HG02759 (cell line): ENCODE data around the gene PCAT7.

Experiments
- ATAC-seq: cut with Tn5 transposase; IDR thresholded peaks from one replicate; pipeline ENCODE4 v1.9.1; 2021; ENCODE audit warnings: mild to moderate bottlenecking, moderate library complexity; ENCODE audit not compliant: unreplicated experiment

The PCAT7 gene

DNA sequence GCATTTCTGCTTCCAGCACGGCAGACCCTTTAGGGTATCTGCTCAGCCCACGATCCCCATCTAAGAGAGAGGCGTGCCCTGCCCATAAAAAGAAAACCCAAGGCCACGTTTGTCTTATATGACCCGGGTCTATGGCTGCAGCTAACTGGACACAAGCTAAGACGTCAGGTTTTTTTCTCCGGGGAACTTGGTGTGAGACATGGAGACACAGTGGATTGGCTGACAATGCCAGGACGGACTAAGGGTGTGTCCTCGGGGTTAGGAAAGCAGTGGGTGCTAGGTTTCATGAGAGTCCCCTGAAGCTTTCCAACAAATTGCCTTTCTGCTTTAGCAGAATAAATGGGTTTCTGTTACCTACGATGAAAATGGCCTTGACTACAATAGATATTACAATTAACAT lies 45.8 kb downstream of the PCAT7 start:
- ATAC-seq, result no peak

GRCh38 chr9:94602666-94603065 lies 47.8 kb downstream of the PCAT7 start:
- ATAC-seq, result no peak

- ATAC-seq, result no peak
Measured at GRCh38 chr9:94603259-94604160, 48.6 kb downstream of the PCAT7 start.

DNA sequence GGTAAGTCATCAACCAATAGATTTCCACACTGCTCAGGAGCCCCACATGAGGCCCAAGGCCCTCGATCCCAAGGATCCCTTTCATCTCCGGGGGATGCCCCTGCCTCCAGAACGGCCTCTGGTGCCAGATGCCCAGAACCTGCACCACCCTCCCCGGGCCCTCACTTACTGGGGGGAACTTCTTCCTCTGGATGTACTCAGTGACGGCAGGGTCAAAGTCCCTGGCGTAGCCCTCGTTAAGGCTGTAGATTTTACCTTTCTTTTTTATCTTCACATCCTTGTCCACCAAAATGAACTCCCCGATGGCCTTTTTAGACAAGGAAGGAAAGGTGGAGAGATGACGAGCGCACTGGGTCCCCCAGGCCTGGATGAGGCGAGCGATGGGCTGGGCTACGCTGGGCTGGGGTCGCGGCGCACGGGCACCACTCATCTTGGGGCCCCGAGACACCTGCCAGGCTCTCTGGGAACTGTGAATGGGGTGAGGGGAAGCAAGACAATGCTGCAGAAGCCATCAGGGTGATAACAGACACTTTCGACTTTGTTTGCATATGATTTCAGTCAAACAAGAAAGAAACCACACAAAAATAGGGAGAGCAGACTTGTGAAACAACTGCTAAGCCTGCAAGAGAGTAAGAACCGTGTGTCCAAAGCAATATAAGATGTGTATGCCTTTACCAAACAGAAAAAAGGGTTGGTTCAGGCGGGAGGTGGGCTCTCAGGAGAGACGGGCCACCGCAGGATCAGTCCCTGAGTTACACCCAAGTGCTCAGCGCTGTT lies 52.0 kb downstream of the PCAT7 start:
- no peak for ATAC-seq

- no peak for ATAC-seq
Measured at GRCh38 chr9:94607423-94607691, 52.5 kb downstream of the PCAT7 start.

- ATAC-seq, result no peak
Measured at GRCh38 chr9:94610181-94610606, 55.3 kb downstream of the PCAT7 start.

GRCh38 chr9:94611638-94612068 lies 56.8 kb downstream of the PCAT7 start:
- no peak for ATAC-seq

DNA sequence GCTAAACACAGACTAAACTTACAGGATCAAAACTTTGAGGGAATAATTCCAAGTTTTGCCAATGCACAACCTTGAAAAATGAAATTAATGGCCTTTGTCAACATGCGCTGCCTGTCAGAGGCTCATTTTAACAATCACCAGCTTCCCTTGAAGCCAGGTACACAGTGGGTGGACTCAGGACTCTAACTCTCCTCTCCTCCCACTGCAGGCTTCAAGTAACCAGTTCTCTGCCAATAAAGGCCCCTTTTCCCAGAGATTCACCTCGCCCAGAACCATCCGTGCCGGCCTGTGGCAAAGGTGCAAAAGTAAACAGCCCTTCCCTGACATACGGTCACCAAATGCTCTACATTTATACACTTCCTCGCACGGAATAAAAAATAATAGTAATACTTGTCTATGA lies 57.2 kb downstream of the PCAT7 start:
- no peak for ATAC-seq

GRCh38 chr9:94613003-94613402 lies 58.1 kb downstream of the PCAT7 start:
- ATAC-seq, result no peak

DNA sequence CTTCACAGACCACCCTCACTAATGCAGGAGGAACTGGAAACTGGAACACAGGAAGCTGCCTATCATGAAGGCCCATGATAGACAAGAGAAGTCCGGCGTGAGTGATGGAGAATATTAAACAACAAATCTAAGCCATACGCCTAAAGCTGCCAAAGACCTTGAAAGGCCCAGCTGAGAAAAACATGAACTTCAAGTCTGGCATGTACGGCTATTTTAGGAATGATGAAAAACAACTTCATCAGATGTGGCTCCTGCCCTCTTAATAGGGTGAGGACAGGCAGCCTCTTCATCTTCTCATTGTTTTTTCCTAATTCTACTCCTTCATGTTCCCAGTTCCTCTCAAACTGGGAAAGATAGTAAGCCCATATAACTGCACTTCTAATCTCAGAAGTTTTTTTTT lies 64.1 kb downstream of the PCAT7 start:
- ATAC-seq, result no peak
